Neural cell (in vitro differentiated cells): ENCODE results near the gene BCL2L14. TPM values are rescaled to one million over a fixed set of nuclear protein-coding genes. Genes with fewer than 3 reads are reported as not detected.

Experiments
- H2AFZ ChIP-seq: fragments of 200-600, 300-800 bp; sonication (generic), shearing (Covaris generic); 2 replicates; pipeline ENCODE4 v1.6.0; 2014; ENCODE audit warnings: low read depth, mild to moderate bottlenecking, antibody characterized with exemption, low read length, moderate library complexity
- H3F3A ChIP-seq: fragments of 200-600 bp; shearing (Covaris generic); 2 replicates; pipeline ENCODE4 v1.6.1; 2016; ENCODE audit warnings: mild to moderate bottlenecking, moderate library complexity, mixed read lengths, antibody characterized with exemption, low read length; ENCODE audit not compliant: insufficient read depth, poor library complexity, severe bottlenecking
- H3K27ac ChIP-seq: fragments of 200-600, 300-800 bp; sonication (generic), shearing (Covaris generic); 2 replicates; pipeline ENCODE4 v1.5.1; 2014; ENCODE audit warnings: mild to moderate bottlenecking, low read length, moderate library complexity
- H3K27me3 ChIP-seq: fragments of 300-800, 200-600 bp; sonication (generic), shearing (Covaris generic); 2 replicates; pipeline ENCODE4 v1.6.0; 2014; ENCODE audit warnings: mild to moderate bottlenecking, low read depth, low read length, moderate library complexity; ENCODE audit not compliant: insufficient read depth
- H3K36me3 ChIP-seq: fragments of 300-800, 200-600 bp; sonication (generic), shearing (Covaris generic); 2 replicates; pipeline ENCODE4 v1.5.1; 2014; ENCODE audit warnings: mild to moderate bottlenecking, antibody characterized with exemption, low read length, moderate library complexity; ENCODE audit not compliant: insufficient read depth
- H3K4me2 ChIP-seq: fragments of 300-800, 200-600 bp; sonication (generic), shearing (Covaris generic); 2 replicates; pipeline ENCODE4 v1.6.0; 2014; ENCODE audit warnings: mild to moderate bottlenecking, low read length
- H3K4me3 ChIP-seq: fragments of 300-800, 200-600 bp; sonication (generic), shearing (Covaris generic); 2 replicates; pipeline ENCODE4 v1.5.1; 2014; ENCODE audit warnings: mild to moderate bottlenecking, low read length, moderate library complexity
- H3K79me2 ChIP-seq: fragments of 200-600 bp; shearing (Covaris generic); replicated peaks from 2 replicates; pipeline ENCODE4 v1.6.0; 2014; ENCODE audit warnings: mild to moderate bottlenecking, low read length, moderate library complexity; ENCODE audit not compliant: insufficient read depth
- H3K9ac ChIP-seq: fragments of 300-800, 200-600 bp; sonication (generic), shearing (Covaris generic); 2 replicates; pipeline ENCODE4 v1.6.1; 2016; ENCODE audit warnings: mild to moderate bottlenecking, low read length, mixed read lengths
- H3K9me2 ChIP-seq: fragments of 200-600 bp; shearing (Covaris generic); 2 replicates; pipeline ENCODE4 v1.6.1; 2016; ENCODE audit warnings: mild to moderate bottlenecking, low read length, mixed read lengths; ENCODE audit not compliant: insufficient read depth
- H3K9me3 ChIP-seq: fragments of 200-600, 300-800 bp; sonication (generic), shearing (Covaris generic); 2 replicates; pipeline ENCODE4 v1.6.1; 2016; ENCODE audit warnings: mild to moderate bottlenecking, mixed run types, low read length, moderate library complexity, mixed read lengths
- H4K20me1 ChIP-seq: fragments of 200-600 bp; shearing (Covaris generic); 2 replicates; pipeline ENCODE4 v1.6.1; 2016; ENCODE audit warnings: mild to moderate bottlenecking, mixed run types; ENCODE audit not compliant: insufficient read depth
- CTCF ChIP-seq: fragments of 450-650 bp; IDR thresholded peaks from 2 replicates; pipeline ENCODE4 v1.5.1; 2014; ENCODE audit warnings: antibody characterized with exemption, mild to moderate bottlenecking, moderate library complexity; ENCODE audit not compliant: poor library complexity, severe bottlenecking
- EP300 ChIP-seq: fragments of 450-650 bp; conservative IDR thresholded peaks from 2 replicates; pipeline ENCODE4 v1.6.1; 2014; ENCODE audit warnings: antibody characterized with exemption, mild to moderate bottlenecking, moderate library complexity; ENCODE audit not compliant: poor library complexity, severe bottlenecking
- EZH2 ChIP-seq: fragments of 200-600, 300-800 bp; shearing (Covaris generic), sonication (generic); IDR thresholded peaks from 2 replicates; pipeline ENCODE4 v1.6.1; 2014; ENCODE audit warnings: antibody characterized with exemption, low read length, borderline replicate concordance, mild to moderate bottlenecking; ENCODE audit not compliant: insufficient read depth, poor library complexity, severe bottlenecking
- MXI1 ChIP-seq: fragments of 450-650 bp; conservative IDR thresholded peaks from 2 replicates; pipeline ENCODE4 v1.6.1; 2014; ENCODE audit warnings: antibody characterized with exemption, mild to moderate bottlenecking; ENCODE audit not compliant: poor library complexity, severe bottlenecking
- POLR2AphosphoS5 ChIP-seq: IDR thresholded peaks from 2 replicates; pipeline ENCODE4 v1.6.1; 2012
- RAD21 ChIP-seq: fragments of 450-650 bp; conservative IDR thresholded peaks from 2 replicates; pipeline ENCODE4 v1.6.1; 2014; ENCODE audit warnings: antibody characterized with exemption, mild to moderate bottlenecking, moderate library complexity
- REST ChIP-seq: IDR thresholded peaks from 2 replicates; pipeline ENCODE4 v1.6.1; 2012; ENCODE audit warnings: borderline replicate concordance
- SMC3 ChIP-seq: fragments of 450-650 bp; conservative IDR thresholded peaks from 2 replicates; pipeline ENCODE4 v1.6.1; 2014; ENCODE audit warnings: antibody characterized with exemption, mild to moderate bottlenecking, moderate library complexity; ENCODE audit not compliant: poor library complexity
- TAF1 ChIP-seq: IDR thresholded peaks from 2 replicates; pipeline ENCODE4 v1.6.1; 2012; ENCODE audit warnings: low read depth
- polyA plus RNA-seq: library from polyadenylated mRNA; depleted of rRNA; stranded (reverse); fragments of >200 nt; gene quantifications from 2 replicates; pipeline ENCODE4 v1.2.3, GENCODE V29; 2014

Gene BCL2L14
- polyA plus RNA-seq, 1 donor from 2014 or later: not detected

GRCh38 chr12:12048266-12048665 lies 22.5 kb upstream of the BCL2L14 start:
- Histone ChIP-seq H3K27ac (no peak overlapping the region), H3F3A (no peaks in the 10 kb centered on the region), H3K27me3 (no peaks in the 10 kb centered on the region), H3K9ac (no peak overlapping the region), H2AFZ (no peak overlapping the region), H3K4me3 (no peak overlapping the region), H3K9me3 (no peaks in the 10 kb centered on the region), H3K4me2 (no peak overlapping the region), H3K79me2 (no peaks in the 10 kb centered on the region), H3K36me3 (no peaks in the 10 kb centered on the region), H4K20me1 (no peaks in the 10 kb centered on the region), H3K9me2 (no peaks in the 10 kb centered on the region)
- TF ChIP-seq EZH2 (no peak), CTCF (no peak), RAD21 (no peak), MXI1 (no peak), EP300 (no peak), POLR2AphosphoS5 (no peak), REST (no peak), TAF1 (no peak), SMC3 (no peak)

- no peaks in the 10 kb centered on the region for H4K20me1 ChIP-seq
- TF ChIP-seq TAF1 (no peak), REST (no peak), EP300 (no peak), EZH2 (no peak), CTCF (no peak), SMC3 (no peak), RAD21 (no peak), POLR2AphosphoS5 (no peak), MXI1 (no peak)
Observed at GRCh38 chr12:12048714-12049113, 22.0 kb upstream of the BCL2L14 start.

More at GRCh38 chr12:12048714-12049113, 22.0 kb upstream of the BCL2L14 start:
- no peaks in the 10 kb centered on the region for H3K27me3 ChIP-seq
- H3K4me3 ChIP-seq: no peak overlapping the region
- no peak overlapping the region for H3K4me2 ChIP-seq
- no peak overlapping the region for H3K9ac ChIP-seq
- H3K9me3 ChIP-seq: no peaks in the 10 kb centered on the region
- no peaks in the 10 kb centered on the region for H3K36me3 ChIP-seq
- no peaks in the 10 kb centered on the region for H3F3A ChIP-seq
- H2AFZ ChIP-seq: no peak overlapping the region
- H3K79me2 ChIP-seq: no peaks in the 10 kb centered on the region
- no peak overlapping the region for H3K27ac ChIP-seq
- H3K9me2 ChIP-seq: no peaks in the 10 kb centered on the region
